ENCODE data around the gene ATP5PD.
A peak's percentile ranks its signal among the peaks of the same experiment; 100 is the strongest.
"Not testable (repeated sequence)": the region's sequence is repeated elsewhere in the genome, so short reads cannot be mapped to it uniquely, and the experiment has no call there.

ATP5PD gene

DNA sequence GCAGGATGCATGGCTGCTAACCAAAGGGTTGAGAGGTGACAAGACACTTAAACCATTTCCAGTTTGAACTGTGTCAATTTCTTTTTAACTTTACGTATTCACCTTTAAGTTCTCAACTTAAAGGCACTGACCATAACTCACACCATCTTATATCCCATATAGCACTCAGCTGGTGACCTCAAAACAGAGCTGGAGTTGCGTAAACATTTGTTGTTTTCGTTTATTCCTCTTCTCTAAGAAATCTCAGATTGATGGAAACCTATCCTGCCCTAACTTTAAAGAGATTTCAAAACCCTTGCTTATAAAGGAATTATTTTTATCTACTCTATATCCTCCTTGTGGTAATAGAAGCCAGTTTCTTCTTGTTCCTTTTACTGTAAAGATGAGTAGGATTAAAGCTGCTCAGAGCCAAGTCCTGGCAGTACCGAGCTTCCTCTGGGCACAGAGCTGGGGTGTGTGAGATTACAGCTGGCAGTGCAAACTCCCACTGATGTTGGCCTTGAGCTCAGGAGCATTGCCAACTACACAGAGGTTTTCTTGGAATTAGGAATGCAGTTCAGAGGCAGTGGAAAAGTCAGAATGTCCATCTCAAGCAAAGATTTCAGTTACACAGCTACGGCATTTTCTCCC is 1.6 kb upstream of the ATP5PD start:
- no peak for DNase-seq

DNA sequence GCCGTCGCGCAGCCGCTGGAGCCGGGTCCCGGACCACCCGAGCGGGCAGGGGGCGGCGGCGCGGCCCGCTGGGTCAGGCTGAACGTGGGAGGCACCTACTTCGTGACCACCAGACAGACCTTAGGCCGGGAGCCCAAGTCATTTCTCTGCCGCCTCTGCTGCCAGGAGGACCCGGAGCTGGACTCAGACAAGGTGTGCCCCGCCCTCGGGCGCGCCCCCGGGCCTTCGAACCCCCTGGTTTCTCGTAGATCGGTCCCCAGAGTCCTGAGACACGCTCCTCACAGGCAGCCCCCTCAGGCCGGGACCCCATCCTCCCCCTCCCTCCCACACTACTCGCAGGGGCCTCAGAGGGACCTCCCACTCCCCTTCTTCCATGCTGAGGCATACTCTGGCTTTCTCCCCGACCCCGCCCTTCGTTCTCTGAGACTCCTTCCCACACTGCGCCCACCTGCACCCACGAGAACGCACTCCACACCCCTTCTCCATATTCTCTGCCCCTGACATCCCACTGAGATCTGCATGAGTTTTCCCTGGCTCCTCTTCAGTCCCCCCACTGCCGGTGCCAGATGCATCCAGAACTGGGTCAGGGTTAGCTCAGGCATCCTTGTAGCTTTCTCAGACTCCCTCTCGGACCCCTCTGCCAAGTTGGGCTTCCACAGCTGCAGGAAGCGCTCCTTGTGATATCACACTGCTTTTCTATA is 779 bp upstream of the ATP5PD start:
- DNase-seq, result no peak

DNA sequence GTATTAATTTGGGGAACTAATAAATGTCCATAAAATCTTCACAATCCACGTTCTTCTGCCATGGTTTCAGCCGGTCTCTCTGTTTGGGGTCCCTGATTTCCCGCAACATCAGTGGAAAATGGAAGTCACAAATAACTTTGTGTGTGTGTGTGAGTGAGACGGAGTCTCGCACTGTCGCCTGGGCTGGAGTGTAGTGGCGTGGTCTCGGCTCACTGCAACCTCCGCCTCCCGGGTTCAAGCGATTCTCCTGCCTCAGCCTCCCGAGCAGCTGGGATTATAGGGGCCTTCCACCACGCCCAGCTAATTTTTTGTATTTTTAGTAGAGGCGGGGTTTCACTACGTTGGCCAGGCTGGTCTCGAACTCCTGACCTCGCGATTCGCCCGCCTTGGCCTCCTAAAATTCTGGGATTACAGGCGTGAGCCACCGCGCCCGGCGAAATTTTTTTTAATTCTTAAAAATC is 793 bp downstream of the ATP5PD start:
- not testable (repeated sequence) for DNase-seq

DNA sequence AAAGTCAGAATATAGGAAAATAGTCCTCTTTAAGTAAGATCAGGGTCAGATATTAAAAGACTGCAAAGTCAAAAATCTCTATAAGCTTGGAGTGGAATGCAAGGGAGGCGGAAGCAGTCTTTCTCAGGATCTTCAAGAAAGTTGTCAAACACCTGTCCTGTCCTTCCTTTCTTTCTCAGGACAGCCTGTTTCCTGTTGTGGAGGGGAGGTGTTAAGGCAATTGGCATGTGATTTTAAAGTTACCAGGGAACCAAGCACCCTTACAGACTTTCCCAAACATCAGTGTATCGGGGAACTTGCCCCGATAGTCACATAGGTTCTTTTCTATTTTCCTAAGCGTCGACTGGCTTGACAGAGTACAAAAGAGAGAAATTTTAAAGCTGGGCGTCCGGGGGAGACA is 2.1 kb downstream of the ATP5PD start:
- no peak for DNase-seq

DNA sequence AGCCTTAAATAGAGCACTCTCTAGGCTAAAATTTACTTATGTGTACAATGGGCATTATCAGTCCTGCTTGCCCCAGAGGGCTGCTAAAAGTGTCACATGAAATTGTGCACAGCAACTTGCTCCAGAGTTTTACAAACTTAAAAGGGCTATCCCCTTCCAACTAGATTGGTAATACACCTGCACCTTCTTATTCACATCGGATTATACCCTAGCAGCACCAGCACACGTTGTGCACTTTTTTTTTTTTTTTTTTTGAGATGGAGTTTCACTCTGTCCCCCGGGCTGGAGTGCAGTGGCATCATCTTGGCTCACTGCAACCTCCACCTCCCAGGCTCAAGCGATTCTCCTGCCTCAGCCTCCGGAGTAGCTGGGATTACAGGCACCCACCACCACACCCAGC is 3.0 kb downstream of the ATP5PD start:
- not testable (repeated sequence) for DNase-seq

DNA sequence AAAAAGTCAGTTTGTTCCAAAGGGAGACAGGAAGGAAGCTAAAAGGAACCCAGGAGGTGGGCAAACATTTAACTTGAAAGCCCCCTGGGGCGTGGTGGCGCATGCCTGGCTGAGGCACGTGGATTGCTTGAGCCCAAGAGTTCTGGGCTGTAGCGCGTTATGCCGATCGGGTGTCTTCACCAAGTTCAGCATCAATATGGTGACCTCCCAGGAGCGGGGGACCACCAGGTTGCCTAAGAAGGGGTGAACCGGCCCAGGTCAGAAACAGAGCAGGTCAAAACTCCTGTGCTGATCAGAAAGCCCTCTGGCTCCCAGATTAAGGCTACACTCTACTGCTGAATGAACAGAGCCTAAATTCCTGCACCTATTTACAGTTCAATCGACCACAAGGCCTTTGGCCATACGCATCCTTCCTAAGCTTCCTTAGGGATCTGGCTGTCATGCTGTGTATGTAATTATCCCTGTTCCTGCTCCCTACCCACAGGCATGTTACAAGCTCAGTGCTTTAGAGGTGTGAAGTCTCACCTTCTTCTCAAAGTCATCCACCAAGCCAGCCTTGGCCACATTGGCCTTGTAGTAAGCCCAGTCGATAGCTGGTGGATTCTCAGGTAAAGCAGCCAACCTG is 5.0 kb downstream of the ATP5PD start:
- DNase-seq, result no peak

DNA sequence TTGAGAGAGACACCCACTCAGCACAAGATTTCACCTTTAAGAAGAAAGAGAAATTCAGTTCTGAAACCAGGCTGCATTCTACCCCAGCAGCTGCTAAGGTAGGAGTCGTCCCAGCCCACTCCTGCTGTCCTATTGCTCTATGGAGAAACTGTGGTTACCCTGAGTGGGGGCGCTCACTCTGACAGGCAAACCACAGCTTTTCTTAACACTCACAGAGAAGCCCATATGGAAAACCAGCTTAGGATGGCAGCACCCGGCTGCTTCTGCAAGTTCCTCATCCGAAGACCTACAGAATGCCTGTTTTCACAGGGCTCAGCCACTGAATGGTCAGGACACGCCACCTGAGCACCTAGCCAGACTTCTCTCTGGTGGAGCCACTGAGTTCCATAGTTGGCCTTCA is 7.5 kb downstream of the ATP5PD start:
- no peak for DNase-seq

DNA sequence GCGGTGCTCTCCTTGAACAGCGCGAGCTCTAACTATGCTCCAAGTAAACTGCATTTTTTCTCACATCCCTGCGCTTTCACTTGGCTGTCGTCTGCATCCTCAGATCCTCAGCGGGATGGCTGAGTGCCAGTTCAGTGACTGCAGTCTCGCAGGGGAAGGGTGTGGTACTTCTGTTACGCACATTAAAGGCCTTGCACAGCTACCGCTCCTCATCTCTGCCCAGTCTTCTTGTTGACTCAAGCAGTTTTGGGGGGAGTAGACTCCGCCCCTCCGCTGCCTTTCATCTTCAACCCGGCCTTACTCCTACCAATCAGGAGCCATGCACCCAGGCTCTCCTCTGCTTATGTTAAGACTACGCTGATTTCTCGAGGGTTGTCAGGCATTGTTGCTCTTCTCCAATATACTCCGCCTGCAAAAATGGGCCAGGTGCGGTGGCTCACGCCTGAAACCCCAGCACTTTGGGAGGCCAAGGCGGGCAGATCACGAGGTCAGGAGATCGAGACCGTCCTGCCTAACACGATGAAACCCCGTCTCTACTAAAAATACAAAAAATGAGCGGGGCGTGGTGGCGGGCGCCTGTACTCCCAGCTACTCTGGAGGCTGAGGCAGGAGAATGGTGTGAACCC is 10.0 kb downstream of the ATP5PD start:
- peak; percentile 79 for DNase-seq

DNA sequence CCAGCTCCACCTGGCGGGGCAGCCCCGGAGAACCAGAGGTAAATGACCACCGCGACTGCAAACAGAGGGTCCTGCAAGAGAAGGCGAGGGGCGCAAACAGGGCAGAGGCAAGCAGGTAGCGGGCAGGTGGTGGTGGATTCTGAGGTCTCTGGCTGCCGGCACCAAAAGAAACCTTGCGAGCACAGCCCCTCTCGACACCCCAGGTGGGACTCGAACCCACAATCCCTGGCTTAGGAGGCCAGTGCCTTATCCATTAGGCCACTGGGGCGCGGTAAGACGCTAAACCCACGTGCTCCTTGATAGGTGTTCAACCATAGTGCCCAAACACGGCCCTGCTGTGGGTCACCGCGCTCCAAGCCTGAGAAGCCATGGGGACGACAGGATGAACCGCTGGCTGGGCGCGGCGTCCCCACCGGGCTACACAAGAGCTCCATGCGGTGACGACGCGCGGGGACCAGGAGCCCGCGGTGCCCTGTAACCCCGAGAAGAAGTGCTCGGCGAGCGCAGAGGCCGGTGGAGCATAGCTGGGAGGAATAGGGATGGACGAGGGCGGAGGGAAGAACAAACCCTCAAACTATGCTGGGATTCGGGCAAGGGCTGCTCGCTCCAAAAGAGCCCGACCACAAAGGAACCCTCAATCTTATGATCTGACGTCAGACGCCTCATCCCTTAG is 12.4 kb downstream of the ATP5PD start:
- DNase-seq, result peak; percentile 92

DNA sequence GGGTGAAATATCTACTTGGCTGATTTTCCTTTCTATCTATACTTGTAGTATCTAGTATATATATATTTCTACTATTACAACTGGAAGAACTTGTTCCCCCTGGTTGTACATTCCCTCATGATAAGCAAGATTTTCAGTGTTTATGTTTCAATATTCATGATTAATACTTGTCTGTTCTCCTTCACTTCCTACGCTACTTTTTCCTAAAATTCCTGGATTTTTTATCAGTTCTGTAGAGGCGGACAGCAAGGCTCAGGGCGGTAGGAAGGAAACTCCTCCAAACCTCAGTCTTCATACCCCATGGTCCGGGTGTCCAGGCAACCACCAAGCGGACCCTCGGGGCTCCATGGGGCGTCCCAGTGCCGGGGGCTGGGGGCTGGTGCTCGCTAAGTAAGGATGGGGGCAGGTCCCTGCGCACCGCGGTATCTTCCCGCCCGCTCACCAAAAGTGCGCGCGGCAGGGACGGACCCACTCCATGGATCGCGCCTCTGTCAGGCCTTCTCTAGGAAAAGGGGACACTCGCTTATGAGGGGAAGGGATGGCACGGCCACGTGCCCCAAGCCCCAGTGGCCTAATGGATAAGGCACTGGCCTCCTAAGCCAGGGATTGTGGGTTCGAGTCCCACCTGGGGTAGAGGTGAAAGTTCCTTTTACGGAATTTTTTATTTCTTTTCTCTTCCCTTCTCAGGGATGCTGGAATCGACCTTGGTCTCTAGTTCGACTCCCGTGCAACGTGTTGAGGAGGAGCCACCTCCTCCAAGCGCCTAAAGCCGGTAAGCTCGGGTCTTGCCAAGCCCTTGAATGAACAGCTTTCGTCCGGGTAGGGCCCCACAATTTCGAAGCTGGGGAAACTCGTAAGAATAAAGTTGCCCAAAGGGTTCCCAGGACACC is 13.2 kb downstream of the ATP5PD start:
- peak; percentile 96 for DNase-seq

DNA sequence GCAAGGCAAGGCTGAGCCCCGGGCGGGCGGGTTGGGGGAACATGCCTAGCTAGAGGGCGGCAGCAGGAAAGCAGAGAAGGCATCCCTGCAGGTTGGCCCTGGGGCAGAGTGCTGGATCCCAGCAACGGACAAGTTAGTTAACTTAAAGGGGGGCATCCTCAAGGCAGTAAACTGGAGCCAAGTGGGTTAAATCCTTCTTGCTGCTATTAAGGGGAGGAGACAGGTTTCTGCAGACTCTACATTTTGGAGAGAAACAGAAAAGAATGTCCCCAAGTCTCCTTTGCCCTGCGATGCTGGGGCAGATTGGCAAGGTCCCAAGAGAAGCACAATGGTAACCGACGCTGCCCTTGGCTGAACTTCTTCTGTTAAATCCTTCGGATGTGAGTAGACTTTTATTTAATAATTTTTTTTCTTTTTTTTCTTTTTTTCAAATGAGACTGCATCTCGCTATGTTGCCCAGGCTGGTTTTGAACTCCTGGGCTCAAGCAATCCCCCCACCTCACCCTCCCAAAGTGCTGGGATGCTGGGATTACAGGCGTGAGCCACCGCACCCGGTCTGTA is 14.0 kb downstream of the ATP5PD start:
- DNase-seq, result no peak

DNA sequence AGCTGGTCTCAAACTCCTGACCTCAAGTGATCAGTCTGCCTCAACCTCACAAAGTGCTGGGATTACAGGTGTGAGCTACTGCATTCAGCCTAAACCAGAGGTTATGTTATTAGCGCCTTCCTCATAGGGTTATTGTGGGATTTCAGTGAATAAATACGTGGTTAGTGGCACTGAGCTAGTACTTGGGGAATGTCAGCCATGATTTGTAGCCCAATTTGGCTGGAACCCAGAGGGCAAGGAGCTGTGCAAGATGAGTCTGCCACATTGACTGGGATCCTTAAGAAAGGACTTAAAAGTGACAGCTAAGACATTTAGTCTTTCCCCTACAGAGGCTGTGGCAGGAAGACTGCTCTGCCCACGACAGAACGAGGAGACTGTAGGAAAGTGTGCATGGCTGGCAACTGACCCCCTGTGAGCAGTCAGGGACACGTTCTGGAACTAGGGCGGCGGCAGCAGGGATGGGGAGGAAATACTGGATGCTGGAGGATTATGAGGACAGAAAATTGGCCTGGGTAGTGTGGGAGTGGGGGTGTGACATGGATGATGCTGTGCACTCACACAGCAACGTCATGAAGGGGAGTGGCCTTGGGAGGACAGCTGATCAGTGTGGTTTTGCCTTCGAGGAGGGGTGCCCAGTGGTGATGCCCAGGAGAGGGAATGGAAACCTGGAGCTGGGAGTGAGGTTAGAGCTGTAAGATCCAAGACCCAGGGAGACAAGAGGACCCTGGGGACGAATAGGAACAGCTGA is 14.6 kb downstream of the ATP5PD start:
- peak; percentile 83 for DNase-seq

DNA sequence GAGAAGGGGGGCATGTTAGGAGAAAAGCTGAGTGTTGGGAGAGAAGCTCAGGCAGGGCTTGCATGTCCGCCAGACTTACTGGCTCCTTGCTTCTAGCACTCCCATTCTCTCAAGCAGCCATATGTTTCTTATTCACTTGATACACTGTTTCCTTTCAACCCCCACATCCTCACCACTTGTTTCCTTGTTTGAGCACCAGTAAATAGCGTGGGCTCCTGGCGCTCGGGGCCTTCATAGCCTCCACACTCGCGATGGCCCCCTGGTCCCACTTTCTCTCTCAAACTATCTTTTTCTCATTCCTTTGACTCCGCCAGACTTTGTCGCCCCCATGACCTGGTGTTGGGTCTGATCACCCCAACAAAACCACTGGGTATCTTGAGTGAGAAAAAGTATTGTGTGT is 16.6 kb downstream of the ATP5PD start:
- DNase-seq, result no peak

DNA sequence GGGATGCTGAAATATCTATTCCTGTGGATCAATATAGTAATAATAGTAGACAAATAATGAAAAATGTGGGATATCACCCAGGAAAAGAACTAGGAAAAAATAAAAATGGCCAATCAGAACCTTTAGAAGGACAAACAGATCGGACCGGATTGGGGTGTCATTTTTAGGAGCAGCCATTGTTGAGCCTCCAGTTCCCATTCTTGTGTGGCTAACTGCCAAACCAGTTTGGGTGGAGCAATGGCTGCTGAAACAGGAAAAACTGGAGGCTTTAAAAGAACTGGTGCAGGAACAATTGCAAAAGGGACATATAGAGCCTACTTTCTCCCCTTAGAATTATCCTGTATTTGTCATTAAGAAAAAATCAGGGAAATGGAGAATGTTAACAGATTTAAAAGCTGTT is 20.1 kb downstream of the ATP5PD start:
- DNase-seq, result peak; percentile 18

DNA sequence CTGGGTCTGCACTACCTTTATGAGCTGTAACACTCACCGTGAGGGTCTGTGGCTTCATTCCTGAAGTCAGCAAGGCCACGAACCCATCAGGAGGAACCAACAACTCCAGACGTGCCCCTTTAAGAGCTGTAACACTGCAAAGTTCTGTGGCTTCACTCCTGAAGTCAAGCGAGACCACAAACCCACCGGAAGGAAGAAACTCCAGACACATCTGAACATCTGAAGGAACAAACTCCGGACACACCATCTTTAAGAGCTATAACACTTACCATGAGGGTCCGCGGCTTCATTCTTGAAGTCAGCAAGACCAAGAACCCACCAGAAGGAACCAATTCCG is 21.4 kb downstream of the ATP5PD start:
- not testable (repeated sequence) for DNase-seq

DNA sequence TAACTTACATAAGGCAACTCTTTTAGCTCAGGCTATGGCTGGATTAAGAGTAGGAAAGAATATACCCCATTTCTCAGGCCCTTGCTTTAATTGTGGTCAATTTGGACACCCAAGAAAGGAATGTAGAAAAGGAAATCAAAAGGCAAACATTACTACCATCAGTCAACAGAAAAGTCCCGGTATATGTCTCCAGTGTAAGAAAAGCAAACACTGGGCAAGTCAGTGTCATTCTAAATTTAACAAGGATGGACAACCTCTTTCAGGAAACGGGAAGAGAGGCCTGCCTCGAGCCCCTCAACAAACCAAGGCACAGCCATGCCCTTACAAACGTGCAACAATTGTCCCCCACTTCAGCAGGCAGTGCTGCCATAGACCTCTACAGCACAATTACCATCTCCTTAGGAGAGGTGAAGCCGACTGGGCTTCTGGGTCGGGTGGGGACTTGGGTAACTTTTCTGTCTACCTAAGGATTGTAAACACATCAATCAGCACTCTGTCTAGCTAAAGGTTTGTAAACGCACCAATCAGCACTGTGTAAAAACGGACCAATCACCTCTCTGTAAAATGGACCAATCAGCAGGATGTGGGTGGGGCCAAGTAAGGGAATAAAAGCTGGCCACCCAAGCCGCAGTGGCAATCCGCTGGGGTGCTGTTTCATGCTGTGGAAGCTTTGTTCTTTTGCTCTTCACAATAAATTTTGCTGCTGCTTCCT is 21.9 kb downstream of the ATP5PD start:
- DNase-seq, result no peak

DNA sequence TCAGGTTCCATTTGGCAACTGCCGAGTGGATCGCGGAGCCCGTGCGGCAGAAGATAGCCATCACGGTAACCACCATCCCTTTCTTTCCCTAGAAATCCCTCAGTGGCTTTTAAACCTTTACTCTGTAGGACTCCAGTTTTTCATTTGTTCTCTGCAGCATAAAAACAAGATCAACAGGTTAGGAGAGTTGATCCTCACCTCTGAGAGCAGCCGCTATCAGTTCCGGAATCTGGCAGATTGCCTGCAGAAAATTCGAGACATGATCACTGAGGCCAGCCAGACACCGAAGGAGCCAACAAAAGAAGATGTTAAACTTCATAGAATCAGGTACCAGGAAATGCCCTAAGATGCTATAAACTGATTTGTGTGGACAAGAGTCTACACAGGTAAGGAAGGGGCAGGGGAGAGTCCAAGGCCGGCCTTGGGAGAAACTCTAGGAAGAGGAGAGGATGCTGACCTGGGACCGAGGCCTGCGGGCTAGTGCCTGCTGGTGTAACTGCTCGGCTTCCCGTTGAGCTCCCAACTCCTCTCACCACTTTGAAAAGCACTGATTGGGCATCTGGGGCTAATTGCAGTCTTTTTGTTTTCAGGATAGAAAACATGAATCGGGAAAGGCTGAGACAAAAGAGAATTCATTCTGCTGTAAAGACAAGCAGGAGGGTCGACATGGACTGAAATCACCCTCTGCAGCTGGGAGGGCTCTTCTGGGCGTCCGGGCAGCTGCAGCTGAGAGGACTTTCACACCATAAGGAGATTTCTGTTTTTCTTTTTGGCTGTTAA is 26.2 kb downstream of the ATP5PD start:
- DNase-seq, result no peak

DNA sequence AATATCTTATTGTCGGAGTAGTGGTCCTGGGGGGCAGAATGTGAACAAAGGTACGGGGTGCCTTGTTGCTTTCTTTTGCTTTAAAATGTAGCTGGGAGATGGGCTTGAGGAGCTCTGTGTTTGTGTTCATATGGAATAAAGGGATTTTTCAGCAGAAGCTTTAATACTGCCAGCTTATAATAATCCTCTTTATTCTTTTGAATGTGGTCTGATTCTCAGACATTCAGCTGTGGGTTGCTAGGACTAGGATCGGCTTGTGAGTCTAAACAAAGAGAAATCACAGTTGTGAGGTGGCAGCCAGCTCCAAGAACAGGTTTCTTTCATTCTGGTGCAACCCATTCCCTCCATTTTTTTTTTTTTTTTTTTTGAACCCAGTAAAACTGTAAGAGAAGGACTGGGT is 27.1 kb downstream of the ATP5PD start:
- DNase-seq, result no peak

DNA sequence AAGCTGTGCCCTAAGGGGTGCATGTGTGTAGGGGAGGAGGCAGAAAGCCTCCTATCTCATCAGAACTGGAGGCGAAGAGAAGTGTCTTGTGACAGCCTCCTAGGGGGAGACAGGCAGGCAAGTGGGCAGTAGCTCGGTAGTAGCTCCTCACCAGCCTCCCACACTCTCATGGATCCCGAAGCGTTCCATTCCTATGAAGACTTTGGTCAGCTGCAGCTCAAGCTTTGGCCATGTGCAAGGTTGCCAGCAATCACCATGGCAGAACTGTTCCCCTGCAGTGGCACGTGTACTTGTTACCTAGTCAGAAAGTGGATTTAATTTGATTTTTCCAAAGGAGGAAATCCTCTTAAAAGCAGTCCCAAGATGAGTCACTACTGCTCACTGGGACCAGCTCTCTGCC is 27.6 kb downstream of the ATP5PD start:
- no peak for DNase-seq

DNA sequence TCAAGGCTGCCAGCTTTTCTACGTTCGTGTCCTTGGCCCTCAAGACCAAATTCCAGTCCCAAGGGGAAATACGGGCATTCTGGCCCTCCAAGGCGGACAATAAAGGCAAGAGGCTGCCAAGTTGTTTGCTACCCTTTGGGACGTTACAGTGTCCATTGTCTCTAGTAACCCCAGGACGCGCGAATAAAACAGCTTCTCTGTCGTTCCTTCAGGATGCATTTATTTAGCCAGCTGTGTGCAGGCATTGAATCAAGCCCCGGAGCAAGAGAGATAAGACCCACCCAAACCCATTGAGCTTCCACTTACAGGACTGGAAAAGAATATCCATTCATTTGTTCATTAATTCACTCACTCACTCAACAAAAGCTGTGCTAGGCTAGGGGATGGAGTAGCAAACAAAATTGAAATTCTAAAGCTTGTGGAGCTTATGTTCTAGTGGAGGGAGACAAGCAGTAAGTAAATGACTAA is 33.6 kb downstream of the ATP5PD start:
- no peak for DNase-seq

Data from suppressor macrophage treated with lipopolysaccharide for 4 hours (primary cell).